EH (cell line): Measurements from ENCODE around the gene GAA.

Experiments used
- DNase-seq: peaks from one replicate; pipeline ENCODE4 v3.0.0-alpha.2; 2015; ENCODE audit warnings: low read depth

The GAA gene

DNA sequence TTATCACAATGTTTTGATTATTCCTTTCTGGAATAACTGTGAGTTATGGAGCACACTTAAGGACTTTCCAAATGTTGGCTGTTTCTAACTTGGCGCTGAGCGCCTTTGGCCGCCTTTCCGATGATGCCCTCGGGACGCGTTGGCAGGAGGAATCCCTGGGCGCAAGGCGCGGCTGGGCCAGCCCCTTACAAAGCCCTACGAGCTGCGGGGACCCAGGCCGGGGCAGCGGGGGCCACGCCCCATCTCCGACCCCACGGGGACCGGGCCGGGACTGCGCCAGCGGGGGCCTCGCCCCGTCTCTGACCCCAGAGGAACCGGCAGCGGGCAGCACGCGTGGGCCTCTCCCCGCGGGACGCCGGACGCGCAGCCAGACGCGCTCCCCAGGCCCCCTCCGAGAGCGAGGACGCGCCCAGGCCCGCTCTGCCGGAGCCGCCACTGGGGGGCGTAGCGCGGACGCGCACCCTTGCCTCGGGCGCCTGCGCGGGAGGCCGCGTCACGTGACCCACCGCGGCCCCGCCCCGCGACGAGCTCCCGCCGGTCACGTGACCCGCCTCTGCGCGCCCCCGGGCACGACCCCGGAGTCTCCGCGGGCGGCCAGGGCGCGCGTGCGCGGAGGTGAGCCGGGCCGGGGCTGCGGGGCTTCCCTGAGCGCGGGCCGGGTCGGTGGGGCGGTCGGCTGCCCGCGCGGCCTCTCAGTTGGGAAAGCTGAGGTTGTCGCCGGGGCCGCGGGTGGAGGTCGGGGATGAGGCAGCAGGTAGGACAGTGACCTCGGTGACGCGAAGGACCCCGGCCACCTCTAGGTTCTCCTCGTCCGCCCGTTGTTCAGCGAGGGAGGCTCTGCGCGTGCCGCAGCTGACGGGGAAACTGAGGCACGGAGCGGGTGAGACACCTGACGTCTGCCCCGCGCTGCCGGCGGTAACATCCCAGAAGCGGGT, at the start of gene GAA:
Gene GAA, plus strand, starts transcription at position 571 of the 935 bp plus-strand sequence. CDS start 3,006 bp downstream, outside the sequence.
- DNase-seq: peak; percentile 78

DNA sequence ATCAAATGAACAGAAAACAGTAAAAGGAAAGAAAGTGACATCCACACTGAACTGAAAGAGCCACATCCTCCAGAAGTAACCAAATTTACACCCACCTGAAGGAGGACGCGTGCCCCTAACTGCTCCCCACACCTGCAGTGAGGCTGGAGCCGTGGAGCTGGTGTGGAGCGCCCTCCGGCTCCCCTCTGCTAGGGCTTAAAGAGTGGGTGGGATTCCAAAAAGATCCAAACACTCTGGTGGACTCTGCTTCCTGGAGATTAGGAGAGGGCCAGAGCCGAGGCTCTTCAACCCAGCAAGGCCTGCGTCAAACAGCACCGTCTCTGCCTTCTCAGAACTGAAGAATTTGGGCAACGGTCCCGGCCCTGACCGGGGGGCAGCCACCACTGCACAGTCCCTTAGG, 49.7 kb upstream of the GAA start:
- DNase-seq: no peak

DNA sequence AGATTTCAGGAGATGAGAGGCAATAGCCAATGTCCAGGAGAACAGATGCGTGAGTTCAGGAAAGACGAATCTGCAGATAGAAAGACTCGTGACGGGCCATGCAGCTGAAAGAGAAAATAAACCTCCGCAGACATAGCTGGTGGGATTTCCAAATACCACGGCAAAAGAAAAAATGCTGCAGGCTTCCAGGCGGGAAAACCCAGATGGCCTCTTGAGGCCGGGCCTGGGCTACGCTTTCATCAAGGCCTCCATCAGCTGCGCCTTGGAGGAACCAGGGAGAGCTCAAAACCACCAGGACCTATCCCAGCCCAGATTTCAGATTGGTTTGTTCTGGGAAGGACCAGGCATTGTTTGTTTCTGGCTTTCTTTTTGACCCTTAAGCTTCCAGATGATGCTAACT, 48.3 kb upstream of the GAA start:
- DNase-seq: no peak

GRCh38 chr17:80055597-80055996, 45.8 kb upstream of the GAA start:
- DNase-seq: no peak

DNA sequence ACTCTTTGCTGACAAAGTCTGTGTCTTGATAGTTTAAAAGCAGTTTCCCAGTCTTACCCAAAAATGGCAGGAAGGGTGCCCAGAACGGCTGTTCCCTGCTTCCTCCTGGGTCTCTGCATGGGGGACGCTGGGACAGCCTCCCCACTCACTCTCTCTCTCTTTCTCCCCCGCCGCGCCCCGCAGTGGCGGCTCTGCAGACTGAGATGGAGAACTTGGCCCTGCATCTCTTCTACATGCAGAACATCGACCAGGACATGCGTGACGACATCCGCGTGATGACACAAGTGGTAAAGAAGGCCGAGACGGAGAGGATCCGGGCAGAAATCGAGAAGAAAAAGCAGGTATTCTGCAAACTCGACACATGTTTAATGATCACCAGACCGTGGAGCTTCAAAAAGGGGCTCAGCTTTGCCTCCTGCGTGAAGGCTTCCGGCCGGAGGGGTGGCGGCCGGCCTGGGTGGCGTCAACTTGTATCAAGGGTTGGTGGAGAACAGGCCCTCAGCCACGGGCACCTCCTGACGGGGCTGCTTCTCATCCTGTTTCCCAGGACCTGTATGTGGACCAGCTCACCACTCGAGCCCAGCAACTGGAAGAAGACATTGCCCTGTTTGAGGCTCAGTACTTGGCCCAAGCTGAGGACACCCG, 42.9 kb upstream of the GAA start:
- no peak for DNase-seq

DNA sequence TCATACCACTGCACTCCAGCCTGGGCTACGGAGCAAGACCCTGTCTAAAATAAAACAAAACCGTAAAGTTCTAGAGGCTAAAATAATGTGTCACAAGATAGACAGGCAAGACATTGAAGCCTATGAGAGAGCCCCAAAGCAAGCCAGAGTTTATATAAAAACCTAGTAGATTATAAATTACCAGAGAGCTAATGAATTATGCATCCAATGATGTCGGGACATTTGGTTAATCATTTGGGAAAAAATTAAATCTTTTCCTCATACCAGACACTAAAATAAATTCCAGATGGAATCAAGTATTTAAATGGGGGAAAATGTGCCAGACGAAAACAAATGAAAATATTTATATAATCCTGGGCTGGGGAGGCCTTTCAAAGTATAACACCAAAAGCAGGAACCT, 40.7 kb upstream of the GAA start:
- DNase-seq: peak; percentile 2

DNA sequence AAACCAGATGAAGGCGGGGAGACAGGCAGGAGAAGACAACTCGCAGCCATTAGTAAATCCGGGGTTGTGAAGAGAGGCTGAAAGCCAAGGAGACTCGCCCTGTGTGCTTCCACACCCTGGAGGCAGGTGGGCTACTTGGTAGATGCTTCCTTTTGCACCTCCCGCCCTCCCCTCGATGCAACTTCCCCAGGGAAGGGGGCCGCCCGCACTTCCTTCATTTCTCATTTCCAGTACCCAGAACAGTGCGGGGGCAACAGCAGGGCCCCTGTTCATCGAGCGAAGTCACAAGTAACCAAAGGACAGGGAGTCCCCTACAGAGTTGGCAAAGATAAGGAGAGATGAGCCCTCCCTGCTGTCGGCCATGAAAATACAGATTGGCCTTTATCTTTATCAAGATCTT, 40.0 kb upstream of the GAA start:
- DNase-seq: no peak

GRCh38 chr17:80063830-80064585, 37.4 kb upstream of the GAA start:
- DNase-seq: peak; percentile 46

DNA sequence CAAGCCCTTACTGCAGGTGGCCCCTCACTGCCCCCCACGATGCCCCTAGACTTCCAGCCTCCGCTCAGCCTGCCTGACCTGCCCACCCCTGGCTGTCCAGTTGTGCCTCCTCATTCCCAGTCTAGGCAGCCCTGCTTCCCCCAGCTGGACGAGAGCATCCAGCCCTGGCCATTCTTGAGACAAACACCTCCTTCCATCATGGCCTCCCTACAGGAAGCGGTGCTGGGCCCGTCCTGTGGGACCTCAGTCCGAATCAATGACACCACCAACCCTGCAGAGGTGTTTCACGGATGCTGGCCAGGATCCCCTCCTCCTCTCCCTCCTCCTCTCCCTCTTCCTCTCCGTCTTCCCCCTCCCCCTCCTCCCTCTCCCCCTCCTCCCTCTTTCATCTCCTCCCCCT, 36.7 kb upstream of the GAA start:
- DNase-seq: no peak

DNA sequence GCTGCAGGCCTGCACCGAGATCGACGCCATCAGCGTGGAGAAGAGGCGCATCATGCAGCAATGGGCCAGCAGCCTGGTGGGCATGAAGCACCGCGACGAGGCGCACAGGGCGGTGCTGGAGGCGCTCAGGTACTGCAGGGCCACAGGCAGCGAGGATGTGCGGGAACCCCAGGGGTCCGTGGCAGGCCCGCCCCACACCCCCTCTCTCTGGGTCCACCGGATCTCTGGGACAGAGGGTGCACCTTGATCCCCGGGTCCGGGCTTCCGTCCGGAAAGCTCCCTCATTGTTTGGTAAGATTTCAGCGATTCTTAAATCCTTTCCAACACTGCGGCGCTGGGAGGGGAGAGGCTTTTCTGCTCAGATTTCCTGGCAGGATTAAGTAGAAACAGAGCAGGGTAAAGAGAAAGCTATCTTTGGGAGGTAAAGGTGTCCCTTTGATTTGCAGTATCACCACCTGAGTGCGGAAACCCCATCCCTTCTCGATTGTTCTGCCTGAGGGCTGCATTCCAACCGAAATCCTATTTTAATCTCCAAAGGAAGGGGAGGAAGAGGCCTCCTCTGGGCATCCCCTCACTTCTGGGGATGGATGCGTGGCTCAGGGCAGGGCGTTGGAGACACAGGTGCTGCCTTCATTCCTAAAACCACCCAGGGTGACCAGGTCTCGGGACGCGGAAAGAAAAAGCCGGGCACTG, 35.8 kb upstream of the GAA start:
- no peak for DNase-seq

DNA sequence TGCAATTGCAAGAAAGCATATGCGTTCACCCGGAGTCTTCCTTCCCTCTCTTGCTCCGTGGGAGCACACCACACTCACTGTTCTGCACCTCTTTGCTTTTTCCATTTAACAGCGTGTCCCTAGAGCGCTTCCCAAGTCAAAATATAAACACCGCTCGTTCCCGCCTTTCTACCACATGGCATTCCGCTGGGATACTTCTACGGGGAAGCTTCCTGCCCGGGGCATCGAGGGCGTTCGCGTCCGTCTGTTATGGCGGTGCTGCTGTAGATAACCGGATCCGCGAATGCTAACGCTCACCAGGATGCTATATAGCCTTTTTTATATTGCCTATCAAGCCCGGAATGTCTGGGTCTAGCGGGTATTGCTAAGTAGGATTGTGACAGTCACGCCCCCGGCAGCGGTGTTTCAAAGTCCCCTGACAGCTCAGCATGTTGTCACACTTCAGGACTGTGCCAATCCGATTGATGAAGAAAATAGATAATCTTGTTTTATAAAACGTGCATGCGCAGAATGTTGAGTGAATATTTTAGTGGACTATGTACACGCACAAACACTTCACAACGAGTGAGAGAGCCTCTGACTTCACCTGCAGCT, 33.9 kb upstream of the GAA start:
- no peak for DNase-seq

- peak; percentile 82 for DNase-seq
Observed at GRCh38 chr17:80068301-80069222, 32.8 kb upstream of the GAA start.

DNA sequence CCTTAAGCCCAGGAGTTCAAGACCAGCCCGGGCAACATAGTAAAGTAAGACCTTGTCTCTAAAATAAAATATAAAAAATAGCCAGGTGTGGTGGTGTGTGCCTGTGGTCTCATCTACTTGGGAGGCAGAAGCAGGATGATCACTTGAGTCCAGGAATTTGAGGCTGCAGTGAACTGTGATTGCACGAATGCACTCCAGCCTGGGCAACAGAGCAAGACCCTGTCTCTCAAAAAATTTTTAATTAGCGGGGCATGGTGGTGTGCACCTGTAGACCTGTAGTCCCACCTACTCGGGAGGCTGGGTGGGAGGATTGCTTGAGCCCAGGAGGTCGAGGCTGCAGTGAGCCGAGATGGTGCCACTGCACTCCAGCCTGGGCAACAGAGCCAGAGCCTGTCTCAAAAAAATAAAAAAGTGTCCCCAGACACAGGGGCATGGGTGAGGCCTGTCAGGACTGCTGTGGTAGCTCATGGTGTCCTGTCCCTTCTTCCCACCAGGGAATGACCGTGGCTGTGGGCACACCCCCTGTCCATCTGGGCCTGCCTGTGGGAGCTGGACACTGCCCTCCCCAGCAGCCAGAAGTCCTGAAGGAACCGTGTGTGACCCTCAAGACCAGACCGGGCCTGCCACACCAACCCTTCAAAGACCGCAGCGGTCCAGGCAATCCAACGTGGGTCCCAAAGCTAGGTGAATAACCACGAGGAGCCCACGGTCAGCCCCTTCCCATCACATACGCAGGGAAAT, 30.8 kb upstream of the GAA start:
- no peak for DNase-seq

DNA sequence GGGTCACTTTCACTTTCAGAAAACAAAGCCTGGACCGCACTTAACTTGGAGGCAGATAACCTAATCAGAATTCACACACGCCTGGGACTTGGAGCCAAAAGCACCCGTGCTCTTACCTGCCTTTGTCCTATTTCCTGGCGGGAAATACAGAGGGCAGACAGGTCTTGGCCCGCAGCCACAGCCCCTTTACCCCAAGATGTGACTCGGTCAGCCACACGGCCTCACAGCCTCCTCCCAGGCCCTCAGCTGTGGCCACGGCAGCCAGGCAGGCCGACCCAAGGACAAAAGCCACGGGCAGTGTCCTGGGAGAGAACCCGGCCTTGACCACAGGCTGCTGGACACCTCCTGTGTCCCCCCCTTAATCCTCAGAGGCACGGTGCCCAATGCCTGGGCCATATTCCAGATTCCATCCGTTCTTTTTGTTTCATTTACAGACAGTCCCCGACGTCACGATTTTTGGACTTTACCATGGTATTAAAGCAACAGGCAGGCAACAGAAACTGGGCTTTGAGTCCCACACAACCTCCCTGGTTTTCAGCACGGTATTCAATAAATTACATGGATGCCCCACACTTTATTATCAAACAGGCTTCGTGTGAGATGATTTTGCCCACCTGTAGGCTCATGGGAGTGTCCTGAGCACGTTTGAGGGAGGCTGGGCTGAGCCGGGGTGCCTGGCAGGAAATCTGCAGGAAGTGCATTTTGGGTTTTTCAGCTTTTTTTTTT, 30.1 kb upstream of the GAA start:
- DNase-seq: peak; percentile 60

GRCh38 chr17:80072410-80072809, 29.0 kb upstream of the GAA start:
- DNase-seq: no peak

DNA sequence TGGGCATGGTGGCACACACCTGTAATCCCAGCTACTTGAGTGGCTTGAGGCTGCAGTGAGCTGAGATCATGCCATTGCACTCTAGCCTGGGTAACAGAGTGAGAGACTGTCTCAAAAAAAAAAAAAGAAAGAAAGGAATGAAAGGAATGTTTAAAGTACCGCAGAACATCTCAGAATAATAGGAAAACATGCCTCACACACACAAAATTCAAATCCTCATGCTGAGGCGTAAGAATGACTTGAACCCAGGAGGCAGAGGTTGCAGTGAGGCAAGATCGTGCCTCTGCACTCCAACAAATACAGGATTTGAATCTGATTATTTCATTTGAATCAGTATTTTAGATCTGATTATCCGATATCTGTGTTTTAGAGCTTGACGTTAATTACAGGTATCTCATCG, 21.3 kb upstream of the GAA start:
- DNase-seq: peak; percentile 41

DNA sequence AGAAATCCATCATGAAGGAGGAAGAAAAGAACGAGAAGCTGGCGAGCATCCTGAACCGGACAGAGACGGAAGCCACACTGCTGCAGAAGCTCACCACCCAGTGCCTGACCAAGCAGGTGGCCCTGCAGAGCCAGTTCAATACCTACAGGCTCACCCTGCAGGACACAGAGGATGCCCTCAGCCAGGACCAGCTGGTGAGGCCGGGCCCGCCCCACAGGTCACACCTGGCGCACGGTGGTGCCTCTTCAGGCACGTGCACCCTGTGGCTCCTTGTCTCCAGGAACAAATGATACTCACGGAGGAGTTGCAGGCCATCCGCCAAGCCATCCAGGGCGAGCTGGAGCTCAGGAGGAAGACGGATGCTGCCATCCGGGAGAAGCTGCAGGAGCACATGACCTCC, 19.8 kb upstream of the GAA start:
- DNase-seq: no peak

- peak; percentile 74 for DNase-seq
Observed at GRCh38 chr17:80082403-80083135, 18.8 kb upstream of the GAA start.
